RPMI7951 (cell line): ENCODE results near the gene GUCY1B1. TPM values are rescaled to one million over a fixed set of nuclear protein-coding genes. Genes with fewer than 3 reads are reported as not detected.
A peak's percentile ranks its signal among the peaks of the same experiment; 100 is the strongest.

Experiments used
- DNase-seq: peaks from one replicate; pipeline ENCODE4 v3.0.0-alpha.2; 2012; ENCODE audit warnings: low read depth
- total RNA-seq: library from RNA; depleted of rRNA; stranded (reverse); fragments of >200 nt; shearing (Covaris generic); gene quantifications from 2 replicates; pipeline ENCODE4 v1.2.3, GENCODE V29; 2014

Gene GUCY1B1
- total RNA-seq, 1 experiment from 2014 or later, result 3.8 TPM

DNA sequence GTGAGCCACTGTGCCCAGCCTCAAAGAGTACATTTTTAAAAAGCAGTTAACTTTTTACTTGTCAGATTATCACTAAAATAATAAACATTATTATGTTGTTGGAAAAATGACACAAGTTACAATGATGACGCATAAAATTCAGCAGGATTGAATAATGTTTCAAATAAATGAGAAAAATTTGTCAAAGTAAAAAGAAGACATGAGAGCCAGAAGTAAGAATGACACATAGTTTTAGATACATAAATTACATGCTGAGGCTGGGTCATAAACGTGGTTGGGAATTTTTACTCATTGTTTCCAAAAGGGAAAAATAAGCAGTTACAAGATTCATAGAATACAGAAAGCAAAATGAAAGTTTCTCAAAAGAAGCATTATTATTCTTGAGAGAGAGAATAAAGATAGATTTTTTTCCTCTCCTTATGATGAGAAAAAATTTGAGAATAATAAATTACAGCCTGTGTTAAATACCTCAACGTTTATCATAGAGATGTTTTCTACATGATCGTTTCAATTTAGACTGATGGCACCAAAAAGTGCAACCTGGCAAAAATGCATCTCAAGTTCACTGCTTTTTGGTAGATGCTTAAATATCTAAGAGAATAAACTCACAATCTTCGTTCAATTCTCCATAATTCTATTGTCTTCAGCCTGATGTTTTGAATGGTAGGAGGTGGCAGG is 40.4 kb downstream of the GUCY1B1 start:
- no peak for DNase-seq

DNA sequence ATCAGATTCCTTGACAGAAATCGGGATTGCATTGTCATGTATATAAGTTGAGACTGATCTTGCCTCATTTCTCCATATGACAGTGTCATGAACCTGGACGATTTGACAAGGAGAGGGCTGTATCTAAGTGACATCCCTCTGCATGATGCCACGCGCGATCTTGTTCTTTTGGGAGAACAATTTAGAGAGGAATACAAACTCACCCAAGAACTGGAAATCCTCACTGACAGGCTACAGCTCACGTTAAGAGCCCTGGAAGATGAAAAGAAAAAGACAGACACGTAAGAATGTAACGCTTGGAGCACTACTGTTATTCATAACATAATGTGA is 40.9 kb downstream of the GUCY1B1 start:
- no peak for DNase-seq

DNA sequence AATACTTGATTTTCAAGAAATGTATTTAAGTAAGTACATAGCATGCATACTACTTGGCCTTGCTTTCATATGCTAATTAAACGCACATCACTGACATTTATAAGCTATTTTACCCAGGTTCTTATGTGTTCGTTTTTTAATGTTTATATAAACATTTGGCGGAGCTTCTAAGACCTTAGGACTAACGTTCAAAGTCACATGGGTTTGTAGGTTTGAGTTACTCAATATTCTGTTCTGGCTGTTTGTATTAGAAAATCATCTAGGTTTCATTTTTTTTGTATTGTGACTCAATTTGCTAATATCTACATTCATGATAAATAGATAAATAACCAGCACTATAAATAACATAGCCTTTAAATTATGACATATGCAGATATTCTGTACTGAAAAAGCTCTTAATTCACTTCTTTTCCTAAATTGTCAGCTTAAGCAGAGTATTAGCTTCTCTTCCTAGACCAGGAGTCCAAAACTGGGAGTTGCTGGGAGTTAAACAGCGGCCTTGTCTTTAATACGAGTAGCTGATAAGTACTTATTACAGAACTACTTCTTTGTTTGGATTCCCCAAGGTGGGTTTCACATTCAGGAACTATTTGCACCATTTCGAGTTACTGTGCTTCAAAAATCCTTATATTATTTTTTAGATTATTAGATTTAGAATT is 42.0 kb downstream of the GUCY1B1 start:
- no peak for DNase-seq

DNA sequence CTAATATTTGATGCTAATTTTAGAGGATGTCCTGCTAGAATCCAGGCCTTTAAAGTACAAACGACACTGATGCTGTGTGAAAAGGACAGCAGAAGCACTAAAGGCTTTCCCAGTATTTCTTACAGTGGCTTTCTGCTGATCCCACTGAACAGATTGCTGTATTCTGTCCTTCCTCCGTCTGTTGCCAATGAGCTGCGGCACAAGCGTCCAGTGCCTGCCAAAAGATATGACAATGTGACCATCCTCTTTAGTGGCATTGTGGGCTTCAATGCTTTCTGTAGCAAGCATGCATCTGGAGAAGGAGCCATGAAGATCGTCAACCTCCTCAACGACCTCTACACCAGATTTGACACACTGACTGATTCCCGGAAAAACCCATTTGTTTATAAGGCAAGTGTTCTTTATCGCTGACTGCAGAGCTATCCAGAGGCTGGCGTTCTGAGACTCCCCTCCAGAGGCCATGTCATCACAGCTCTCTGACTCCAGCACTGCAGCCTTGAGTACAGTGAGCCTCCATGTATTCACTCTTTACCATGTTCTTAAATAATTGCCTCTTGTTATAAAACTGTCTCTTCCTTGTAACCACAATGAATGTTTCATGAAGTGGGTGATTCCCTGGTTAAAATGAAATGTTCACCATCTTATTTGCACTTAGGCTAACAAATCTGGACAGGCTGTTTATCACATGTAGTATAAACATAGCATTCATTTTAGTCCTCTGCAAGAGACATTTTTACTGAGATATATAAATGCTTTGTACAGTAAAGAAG is 43.6 kb downstream of the GUCY1B1 start:
- DNase-seq, result no peak

DNA sequence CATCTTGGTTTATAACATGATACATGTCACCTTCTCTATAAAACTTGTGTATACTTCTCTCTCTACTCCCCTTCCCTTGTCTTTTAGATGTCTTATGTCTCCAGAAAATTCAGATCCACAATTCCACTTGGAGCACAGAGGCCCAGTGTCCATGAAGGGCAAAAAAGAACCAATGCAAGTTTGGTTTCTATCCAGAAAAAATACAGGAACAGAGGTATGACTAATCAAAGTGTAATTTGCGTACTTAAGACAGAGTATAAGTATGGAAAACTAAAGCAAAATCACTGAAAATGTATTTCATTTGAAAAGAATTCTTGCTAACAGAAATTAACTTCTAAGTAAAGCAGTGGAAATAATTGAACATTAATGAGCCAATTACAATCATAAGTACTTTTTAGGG is 46.2 kb downstream of the GUCY1B1 start:
- DNase-seq, result peak; percentile 61

DNA sequence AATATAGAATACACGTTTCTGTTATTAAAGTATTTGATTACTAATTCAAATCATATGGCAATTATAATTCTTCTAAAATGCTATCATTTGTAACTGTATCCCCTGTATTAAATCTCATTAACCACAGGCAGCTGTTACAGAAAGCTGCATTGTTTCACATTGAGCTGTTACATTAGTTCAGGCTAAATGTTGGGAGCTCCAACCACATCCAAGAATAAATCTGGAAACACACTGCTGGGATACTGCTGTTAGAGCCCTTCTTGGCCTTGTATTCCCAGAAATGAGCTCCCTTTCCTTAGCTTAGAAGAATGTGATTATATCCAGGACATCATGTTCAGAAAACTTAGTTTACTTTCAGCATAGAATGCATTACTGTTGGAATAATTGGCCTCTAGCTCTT is 48.2 kb downstream of the GUCY1B1 start:
- DNase-seq, result peak; percentile 58

DNA sequence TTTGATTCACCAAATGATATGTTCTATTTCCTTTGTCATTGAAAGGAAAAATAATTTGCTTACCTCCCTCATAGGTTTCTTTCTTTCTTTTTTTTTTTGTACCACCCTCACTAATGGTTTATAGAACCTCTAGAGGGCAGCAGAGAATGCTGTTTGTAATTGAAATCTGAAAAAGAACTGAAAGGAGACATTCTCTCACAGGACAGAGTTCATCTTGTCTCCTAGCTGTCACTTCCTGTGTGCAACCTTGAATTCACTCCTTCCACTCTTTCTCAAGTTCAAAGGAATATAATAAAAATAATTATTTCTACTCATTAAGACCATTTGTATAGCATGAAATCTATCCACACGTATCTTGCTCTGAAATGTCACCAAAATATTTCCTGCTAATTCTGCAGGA is 51.0 kb downstream of the GUCY1B1 start:
- peak; percentile 89 for DNase-seq

DNA sequence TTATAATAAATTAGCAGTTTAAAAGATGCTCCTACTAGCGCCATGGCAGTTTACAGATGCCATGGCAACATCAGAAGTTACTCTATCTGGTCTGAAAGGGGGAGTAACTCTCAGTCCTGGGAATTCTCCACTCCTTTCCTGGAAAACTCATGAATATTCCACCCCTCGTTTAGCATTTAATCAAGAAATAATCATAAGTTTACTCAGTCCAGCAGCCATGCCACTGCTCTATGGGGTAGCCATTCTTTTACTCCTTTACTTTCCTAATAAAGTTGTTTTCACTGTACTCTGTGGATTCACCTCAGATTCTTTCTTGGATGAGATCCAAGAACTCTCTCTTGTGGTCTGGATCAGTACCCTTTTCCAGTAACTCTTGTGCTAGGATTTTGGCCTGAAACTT is 52.3 kb downstream of the GUCY1B1 start:
- DNase-seq, result peak; percentile 10

DNA sequence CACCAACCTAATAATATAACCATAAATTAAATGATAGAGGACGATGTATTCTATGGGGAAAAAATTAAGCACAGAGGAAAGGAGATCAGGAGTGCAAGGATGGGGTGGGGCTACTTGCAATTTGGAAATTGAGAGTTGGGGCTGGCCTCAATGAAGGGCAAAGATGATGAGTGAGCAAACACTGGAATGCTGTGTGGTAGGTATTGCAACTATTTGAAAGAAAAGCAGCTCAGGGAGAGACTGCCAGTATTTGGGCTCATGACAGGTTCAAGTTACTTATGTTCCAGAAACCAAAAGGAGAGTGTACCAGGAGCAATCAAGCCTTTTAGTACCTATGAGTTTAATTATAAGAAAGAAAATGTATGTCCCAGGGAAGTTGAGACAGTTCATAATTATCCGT is 59.8 kb downstream of the GUCY1B1 start:
- no peak for DNase-seq

DNA sequence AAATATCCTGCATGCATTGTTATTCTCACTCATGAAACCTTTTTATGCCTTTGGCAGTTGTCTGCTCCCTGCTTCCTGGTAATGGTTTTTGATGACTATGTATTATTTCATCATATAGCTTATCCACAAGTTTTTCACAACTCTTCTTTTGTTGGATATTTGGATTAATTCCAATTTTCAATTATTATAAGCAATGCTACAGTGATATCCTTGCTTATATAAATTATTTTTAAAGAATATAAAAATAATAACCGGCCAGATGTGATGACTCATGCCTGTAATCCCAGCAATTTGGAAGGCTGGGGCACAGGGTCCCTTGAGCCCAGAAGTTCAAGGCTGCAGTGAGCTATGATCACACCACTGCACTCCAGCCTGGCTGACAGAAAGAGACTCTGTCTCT is 60.2 kb downstream of the GUCY1B1 start:
- no peak for DNase-seq

DNA sequence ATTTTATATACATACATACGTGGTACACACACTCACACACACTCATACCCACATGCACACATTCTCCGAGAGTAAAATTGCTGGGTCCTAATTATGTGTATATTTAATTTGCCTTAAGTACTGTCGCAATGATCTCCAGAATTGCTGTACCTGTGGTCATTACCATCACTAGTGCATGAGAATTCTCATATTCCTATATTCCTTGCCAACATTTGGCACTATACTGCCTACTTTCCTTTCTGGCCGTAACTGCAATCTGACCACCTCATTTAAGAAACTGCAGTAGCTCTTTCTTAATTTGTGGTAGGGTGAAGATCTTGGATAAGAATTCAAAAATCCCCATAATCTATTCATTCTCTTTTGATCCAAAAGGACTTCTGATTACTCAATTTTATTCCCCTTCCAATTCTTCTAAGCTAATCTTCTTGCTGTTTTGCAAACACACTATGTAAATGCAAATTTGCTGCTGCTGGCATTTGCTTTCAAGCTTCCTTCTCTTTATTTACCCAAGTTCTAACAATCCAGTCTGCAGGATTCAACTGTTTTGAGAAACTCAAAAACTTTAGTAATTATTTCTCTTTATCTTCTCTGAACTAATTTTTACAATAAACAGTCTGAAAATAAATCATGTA is 62.2 kb downstream of the GUCY1B1 start:
- no peak for DNase-seq

DNA sequence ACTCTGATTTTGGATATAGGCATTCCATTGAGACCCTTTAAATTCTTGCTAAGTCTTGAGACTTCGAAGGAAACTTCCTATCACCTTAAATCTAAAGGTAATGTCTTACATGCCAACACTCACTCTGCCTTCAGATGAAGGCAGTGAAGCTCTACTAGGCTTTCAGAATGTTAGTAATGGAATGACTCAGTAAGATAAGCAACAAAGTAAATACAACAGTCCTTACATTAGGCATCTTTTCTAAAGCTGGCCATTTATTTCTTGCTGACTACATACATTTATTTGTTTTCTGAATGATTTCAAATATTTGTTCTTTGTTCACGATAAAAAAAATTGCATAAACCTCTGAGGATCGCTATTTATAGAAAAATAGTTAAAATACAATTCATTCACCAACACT is 63.8 kb downstream of the GUCY1B1 start:
- no peak for DNase-seq

DNA sequence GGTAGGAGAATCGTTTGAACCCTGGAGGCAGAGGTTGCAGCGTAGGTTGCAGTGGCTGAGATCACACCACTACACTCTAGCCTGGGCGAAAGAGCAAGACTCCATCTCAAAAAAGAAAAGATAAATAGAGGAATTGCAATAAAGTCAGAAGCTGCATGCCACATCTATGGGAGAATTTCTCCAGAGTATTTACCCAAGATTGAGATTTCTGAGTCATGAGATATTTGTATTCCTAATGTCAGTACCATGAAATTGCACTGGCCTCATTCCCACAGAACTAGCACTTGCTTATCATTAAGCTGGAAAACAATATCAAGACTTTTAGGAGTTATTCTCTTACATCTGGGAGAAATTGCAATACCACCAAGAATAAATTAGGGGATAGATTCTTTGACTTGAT is 69.8 kb downstream of the GUCY1B1 start:
- peak; percentile 13 for DNase-seq

DNA sequence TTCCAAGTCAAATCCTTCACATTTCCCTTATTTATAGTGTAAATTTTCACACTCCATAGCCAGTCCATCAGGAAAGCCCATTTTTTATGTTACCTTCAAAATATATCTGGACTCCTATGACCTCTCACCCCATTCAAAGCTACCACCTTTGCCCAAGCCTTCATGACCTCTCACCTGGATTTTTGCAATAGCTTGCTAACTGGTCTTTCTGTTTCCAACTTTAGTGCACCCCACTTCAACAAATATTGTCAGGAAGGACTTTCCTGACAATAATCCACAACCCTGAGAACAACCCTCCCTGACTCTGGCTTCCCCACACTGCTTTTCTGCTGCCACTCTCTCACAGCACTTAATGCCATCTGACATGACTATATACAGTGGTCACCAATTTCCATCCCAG is 73.8 kb downstream of the GUCY1B1 start:
- no peak for DNase-seq

DNA sequence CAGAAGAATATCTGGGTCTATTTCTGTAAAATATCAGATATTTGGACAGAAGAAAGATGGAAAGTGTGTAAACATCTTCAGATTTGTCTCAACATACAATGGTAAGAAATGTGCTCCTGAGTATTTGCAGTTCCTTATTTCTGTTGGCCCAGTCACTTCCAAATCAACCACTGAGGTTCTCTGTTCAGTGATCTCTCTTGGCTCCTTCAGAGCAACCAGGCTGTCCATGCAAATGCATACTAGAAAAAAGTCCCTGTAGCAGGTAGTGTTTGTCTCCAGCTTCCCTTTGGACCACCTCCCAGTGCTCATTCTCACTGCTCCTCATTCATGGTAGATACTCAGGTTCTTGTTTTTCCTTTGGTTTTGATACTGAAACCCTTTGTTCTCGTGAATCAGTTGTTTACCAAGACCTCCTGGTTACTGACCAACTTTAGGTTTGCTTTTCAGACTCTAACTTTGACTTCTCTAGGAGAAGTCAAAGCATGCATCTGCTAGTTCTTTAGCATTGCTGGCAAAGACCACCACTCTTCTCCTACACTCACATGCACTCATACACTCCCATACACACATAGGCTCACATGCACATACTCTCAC is 78.5 kb downstream of the GUCY1B1 start:
- no peak for DNase-seq

DNA sequence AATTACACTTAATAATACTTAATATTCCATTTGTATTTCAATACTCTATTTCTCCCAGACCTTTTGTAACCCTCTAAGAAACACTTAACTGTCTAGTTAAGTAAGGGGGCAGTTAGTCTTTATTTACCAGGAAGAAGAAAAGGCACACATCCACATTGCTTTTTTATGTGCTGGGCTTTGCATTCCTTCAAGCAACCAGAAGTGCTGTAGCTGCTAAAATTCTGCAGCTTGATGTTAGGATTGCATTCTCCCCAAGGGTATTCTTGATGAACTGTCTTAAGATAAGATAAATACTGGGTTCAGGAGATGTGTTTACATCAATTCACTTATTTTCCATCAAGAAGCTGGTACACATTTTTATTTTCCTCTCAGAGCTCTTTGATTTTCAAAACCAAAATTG is 83.3 kb downstream of the GUCY1B1 start:
- DNase-seq, result no peak

DNA sequence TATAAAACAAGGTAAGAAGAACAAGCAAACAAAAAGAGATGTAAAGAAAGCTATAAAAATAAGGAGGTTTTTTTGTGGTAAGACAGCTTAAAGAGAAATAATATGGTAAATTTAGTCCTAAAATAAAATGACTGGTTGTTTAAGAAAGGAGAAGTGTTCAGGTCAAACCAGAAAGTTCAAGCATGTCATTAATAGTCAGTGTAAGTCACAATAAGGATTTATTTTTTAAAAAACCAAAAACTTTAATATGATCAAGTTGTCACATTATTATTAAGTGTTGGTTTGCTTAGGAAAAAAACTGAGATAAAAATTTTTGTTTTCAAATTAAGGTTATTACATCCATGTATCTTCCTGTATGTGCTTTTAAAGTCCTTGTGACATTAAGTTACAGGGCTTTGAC is 88.1 kb downstream of the GUCY1B1 start:
- DNase-seq, result no peak

DNA sequence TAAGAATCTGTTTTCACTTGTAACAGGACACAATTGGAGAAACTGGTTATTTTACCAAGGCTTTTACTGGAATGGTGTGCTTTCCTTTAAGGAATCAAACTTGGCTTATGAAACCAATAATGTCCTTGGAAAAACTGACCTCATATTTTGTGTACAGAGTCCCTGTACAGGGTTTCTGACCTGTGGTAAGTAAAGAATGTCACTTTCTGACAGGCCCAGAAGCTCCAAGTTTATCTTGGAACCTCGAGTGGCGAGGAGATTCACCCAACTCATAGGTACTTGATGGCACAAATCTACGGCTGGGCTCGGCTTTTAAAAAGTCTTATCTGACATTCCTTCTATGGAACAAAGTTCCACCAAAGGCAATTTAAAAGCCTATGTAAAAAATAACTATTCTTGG is 90.2 kb downstream of the GUCY1B1 start:
- no peak for DNase-seq

DNA sequence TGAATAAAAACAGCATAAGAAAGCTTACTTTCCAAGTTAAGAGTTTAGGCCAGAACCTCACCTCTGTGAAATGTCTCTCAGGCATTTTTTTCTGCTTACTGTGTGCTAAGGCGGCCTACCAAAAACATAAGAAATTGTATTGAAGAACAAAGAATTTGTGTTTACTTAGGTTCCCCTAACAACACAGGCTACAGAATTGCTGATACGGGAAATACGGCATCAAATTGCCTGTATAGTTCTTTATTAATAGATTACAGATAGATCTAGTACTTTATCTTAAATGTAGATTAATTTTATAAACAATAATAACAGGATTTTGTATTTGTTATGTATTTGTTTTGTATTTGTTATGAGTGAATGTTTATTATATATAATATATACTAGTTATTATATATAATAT is 94.4 kb downstream of the GUCY1B1 start:
- DNase-seq, result no peak

DNA sequence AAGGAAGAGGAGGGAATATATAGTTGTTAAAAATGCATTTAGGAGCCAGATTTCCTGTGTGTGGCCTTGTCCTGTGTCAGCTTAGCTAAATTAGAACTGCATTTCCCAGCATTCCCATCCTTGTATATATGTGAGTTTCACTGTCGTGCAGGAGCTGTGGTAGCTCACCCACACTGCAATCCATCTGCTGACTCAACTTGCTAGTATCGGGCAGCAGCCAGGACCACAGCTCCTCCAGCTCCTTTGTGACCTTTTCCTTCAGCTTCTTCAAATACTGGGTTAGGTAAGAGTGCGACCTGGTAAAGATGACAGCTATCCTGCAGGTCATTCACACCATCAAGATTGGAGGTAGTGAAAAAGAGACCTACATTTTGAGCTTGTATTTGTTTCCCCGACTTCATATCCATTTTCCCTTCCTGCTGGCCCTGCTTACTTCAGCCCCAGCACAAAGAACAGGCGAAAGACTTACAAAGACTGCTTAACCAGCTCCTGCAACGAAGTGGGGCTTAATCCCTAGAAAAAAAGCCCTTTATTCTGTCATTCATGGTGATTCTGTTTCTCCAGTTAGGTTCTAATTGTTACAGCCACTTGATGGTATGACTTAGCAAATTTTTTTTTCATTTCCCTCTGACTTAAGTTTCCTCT is 95.9 kb downstream of the GUCY1B1 start:
- DNase-seq, result peak; percentile 77

DNA sequence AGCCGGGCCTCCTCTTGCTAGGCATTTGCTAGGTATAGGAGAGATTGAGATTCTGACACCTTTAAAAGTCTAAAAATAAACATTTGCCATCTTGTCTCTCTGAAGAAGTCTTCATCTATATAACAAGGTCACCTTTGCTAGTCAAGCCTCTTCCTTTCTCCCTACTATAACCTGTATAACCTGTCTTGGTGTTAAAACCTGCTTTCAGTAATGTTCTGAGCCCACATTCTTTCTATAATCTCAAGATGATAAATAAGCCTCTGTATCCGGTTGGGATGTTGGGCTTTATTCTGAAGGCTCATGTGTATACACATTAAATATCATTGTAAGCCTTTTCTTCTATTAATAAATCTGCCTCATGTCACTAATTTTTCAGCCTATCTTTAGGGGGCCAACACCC is 97.1 kb downstream of the GUCY1B1 start:
- DNase-seq, result no peak
